ENCODE measurements around the gene SMIM12. TPM values are rescaled to one million over a fixed set of nuclear protein-coding genes. Genes with fewer than 3 reads are reported as not detected.

The SMIM12 gene
- polyA plus RNA-seq, 3 donors: 31.8 to 121 (median 93.7) TPM

DNA sequence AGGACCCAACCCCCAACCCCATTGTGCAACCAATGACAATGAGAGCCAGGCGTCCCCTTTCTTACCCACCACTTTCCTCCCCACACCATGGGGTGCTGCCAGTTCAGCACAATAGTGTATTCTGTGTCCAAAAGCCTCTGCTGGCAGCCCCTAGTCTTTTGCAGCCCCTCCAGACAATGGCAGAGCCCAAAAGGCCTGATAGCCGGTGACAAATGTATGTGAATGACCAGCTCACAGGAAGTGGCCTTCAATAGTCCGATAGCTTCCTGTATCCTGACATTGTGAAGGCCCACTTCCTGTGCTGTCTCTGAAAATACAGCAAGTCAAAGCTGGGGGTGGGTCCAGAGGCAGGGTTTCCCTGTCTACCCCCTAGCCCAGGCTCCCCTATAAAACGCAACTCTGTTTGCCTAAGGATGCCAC is 16.6 kb downstream of the SMIM12 start:
- peaks cover 14% of the 10 kb centered on the region for H3K4me1 Mint-ChIP-seq
- intact Hi-C loops (cut with micrococcal nuclease): no loop called here
- H3K27me3 ChIP-seq (ENCODE audit: control insufficient read depth in 2 of 2, insufficient read depth in 2 of 2, low read length in 2 of 2): no peaks in the 10 kb centered on the region
- WGBS (ENCODE audit: insufficient coverage): 43% methylated on average over 3 of the region's 4 CpGs
- peak overlapping the region in 1 of 7 donors; percentile 54 for H3K27ac Mint-ChIP-seq
- no peaks in the 10 kb centered on the region for H3K79me2 ChIP-seq (ENCODE audit: insufficient read depth, low read length)
- H3K4me1 ChIP-seq (ENCODE audit: control insufficient read depth in 1 of 2, insufficient read depth in 2 of 2, low read length in 2 of 2): no peaks in the 10 kb centered on the region
- H3K9me3 Mint-ChIP-seq: no peaks in the 10 kb centered on the region
- peaks cover 5 to 8% of the 10 kb centered on the region in 2 donors for H3K36me3 Mint-ChIP-seq
- no peak overlapping the region for H3K4me2 ChIP-seq (replicated peaks; ENCODE audit: extremely low read depth, low read length, poor library complexity, severe bottlenecking)
- H3K4me3 Mint-ChIP-seq: no peak overlapping the region
- TF ChIP-seq, protein P1, sequence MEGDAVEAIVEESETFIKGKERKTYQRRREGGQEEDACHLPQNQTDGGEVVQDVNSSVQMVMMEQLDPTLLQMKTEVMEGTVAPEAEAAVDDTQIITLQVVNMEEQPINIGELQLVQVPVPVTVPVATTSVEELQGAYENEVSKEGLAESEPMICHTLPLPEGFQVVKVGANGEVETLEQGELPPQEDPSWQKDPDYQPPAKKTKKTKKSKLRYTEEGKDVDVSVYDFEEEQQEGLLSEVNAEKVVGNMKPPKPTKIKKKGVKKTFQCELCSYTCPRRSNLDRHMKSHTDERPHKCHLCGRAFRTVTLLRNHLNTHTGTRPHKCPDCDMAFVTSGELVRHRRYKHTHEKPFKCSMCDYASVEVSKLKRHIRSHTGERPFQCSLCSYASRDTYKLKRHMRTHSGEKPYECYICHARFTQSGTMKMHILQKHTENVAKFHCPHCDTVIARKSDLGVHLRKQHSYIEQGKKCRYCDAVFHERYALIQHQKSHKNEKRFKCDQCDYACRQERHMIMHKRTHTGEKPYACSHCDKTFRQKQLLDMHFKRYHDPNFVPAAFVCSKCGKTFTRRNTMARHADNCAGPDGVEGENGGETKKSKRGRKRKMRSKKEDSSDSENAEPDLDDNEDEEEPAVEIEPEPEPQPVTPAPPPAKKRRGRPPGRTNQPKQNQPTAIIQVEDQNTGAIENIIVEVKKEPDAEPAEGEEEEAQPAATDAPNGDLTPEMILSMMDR (IDR thresholded peaks at IDR 0.05): no peak
- H3K27ac ChIP-seq (ENCODE audit: low read depth in 1 of 2, low read length in 2 of 2): no peak overlapping the region
- no peaks in the 10 kb centered on the region for H3K27me3 Mint-ChIP-seq (ENCODE audit: low read depth in 3 of 3)
- no peak overlapping the region for H2AFZ ChIP-seq (ENCODE audit: insufficient read depth, low read depth, low read length, poor library complexity, severe bottlenecking)
- H3K36me3 ChIP-seq (replicated peaks in 1 of 2; ENCODE audit: control insufficient read depth in 1 of 2, insufficient read depth in 2 of 2, low read length in 2 of 2): peaks cover 6% of the 10 kb centered on the region in 2 donors
- no peak overlapping the region for H3K4me3 ChIP-seq (replicated peaks in 1 of 3; ENCODE audit: low read depth in 2 of 3, low read length in 3 of 3)
- no peak overlapping the region for H3K9ac ChIP-seq (ENCODE audit: insufficient read depth, low read length, poor library complexity, severe bottlenecking)
- DNase-seq: no peak
- H3K9me3 ChIP-seq (replicated peaks in 1 of 2; ENCODE audit: control insufficient read depth in 1 of 2, insufficient read depth in 1 of 2, low read length in 2 of 2): no peaks in the 10 kb centered on the region
- peaks cover 33% of the 10 kb centered on the region for H4K20me1 ChIP-seq (ENCODE audit: insufficient read depth, low read length)

DNA sequence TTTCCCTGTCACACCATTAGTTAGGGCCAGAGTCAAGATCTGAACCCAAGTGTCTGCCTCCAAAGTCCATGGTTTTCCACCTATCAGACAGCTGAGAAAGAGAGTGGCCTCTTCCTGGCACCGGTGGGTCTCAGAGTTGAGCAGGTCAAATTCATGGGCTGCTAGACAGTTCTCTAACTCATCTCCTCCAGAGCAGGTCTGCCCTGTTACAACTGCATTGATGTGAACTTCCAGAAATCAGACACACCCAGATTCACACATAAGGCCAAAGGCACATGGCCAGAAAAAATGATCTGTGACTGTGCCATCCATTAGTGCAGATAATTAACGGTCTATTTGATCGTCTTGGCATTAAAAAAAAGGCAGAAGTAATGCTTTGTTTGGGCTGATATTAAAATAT is 17.5 kb downstream of the SMIM12 start:
- Mint-ChIP-seq H3K4me3 (no peak overlapping the region), H3K9me3 (no peaks in the 10 kb centered on the region), H3K36me3 (peaks cover 2 to 5% of the 10 kb centered on the region in 2 donors), H3K27ac (no peak overlapping the region), H3K27me3 (ENCODE audit: low read depth in 3 of 3) (peaks cover 0 to 1% (median 0%) of the 10 kb centered on the region in 3 donors), H3K4me1 (peaks cover 14% of the 10 kb centered on the region)
- no peaks in the 10 kb centered on the region for H3K27me3 ChIP-seq (ENCODE audit: control insufficient read depth in 2 of 2, insufficient read depth in 2 of 2, low read length in 2 of 2)
- TF ChIP-seq, protein P1 (IDR thresholded peaks at IDR 0.05): no peak
- H3K4me2 ChIP-seq (replicated peaks; ENCODE audit: extremely low read depth, low read length, poor library complexity, severe bottlenecking): no peak overlapping the region
- H3K4me1 ChIP-seq (ENCODE audit: control insufficient read depth in 1 of 2, insufficient read depth in 2 of 2, low read length in 2 of 2): no peaks in the 10 kb centered on the region
- H3K36me3 ChIP-seq (replicated peaks in 1 of 2; ENCODE audit: control insufficient read depth in 1 of 2, insufficient read depth in 2 of 2, low read length in 2 of 2): no peaks in the 10 kb centered on the region
- 100% methylated on average over 1 of the region's 3 CpGs for WGBS (ENCODE audit: insufficient coverage)
- no peak overlapping the region for H3K4me3 ChIP-seq (replicated peaks in 1 of 3; ENCODE audit: low read depth in 2 of 3, low read length in 3 of 3)
- H3K9ac ChIP-seq (ENCODE audit: insufficient read depth, low read length, poor library complexity, severe bottlenecking): no peak overlapping the region
- DNase-seq: no peak
- no peak overlapping the region for H3K27ac ChIP-seq (ENCODE audit: low read depth in 1 of 2, low read length in 2 of 2)
- no peaks in the 10 kb centered on the region for H3K79me2 ChIP-seq (ENCODE audit: insufficient read depth, low read length)
- no peak overlapping the region for H2AFZ ChIP-seq (ENCODE audit: insufficient read depth, low read depth, low read length, poor library complexity, severe bottlenecking)
- no peaks in the 10 kb centered on the region for H3K9me3 ChIP-seq (replicated peaks in 1 of 2; ENCODE audit: control insufficient read depth in 1 of 2, insufficient read depth in 1 of 2, low read length in 2 of 2)
- intact Hi-C loops (cut with micrococcal nuclease): no loop called here
- H4K20me1 ChIP-seq (ENCODE audit: insufficient read depth, low read length): peaks cover 31% of the 10 kb centered on the region
